Breast epithelium (tissue), 3 donors: Measurements from ENCODE around the gene UPP2.

Experiments used
- POLR2AphosphoS5 ChIP-seq, 3 donors: sonication (generic); formaldehyde crosslinking; IDR thresholded peaks; one replicate each; pipeline ENCODE4 v1.6.1; 2017; ENCODE audit warnings: antibody characterized with exemption in 3 of 3
- TF ChIP-seq, protein P1 (sequence below), 3 donors: fragments of 450-650 bp; IDR thresholded peaks; one replicate each; pipeline ENCODE4 v1.5.1; 2016 to 2017; ENCODE audit warnings: antibody characterized with exemption in 3 of 3, mild to moderate bottlenecking in 3 of 3, moderate library complexity in 3 of 3

GRCh38 chr2:158142165-158142564 lies 40.5 kb downstream of the UPP2 start:
- TF ChIP-seq, protein P1, sequence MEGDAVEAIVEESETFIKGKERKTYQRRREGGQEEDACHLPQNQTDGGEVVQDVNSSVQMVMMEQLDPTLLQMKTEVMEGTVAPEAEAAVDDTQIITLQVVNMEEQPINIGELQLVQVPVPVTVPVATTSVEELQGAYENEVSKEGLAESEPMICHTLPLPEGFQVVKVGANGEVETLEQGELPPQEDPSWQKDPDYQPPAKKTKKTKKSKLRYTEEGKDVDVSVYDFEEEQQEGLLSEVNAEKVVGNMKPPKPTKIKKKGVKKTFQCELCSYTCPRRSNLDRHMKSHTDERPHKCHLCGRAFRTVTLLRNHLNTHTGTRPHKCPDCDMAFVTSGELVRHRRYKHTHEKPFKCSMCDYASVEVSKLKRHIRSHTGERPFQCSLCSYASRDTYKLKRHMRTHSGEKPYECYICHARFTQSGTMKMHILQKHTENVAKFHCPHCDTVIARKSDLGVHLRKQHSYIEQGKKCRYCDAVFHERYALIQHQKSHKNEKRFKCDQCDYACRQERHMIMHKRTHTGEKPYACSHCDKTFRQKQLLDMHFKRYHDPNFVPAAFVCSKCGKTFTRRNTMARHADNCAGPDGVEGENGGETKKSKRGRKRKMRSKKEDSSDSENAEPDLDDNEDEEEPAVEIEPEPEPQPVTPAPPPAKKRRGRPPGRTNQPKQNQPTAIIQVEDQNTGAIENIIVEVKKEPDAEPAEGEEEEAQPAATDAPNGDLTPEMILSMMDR (IDR thresholded peaks at IDR 0.05), result no peak
- TF ChIP-seq POLR2AphosphoS5 (IDR thresholded peaks at IDR 0.05), result no peak
